ENCODE results near the gene MACROH2A1.
A peak's percentile ranks its signal among the peaks of the same experiment; 100 is the strongest.

Gene MACROH2A1

GRCh38 chr5:135430135-135430437 lies 31.1 kb upstream of the MACROH2A1 start:
- DNase-seq (ENCODE audit: low read depth), result no peak
- TF ChIP-seq MYC (IDR thresholded peaks at IDR 0.05; ENCODE audit: low read depth, low read length), result no peak
- TF ChIP-seq CTCF (IDR thresholded peaks at IDR 0.05; ENCODE audit: low read depth, low read length), result no peak
- TF ChIP-seq MAX (IDR thresholded peaks at IDR 0.05; ENCODE audit: low read depth, low read length), result no peak
- TF ChIP-seq POLR2A (IDR thresholded peaks at IDR 0.05; ENCODE audit: extremely low read depth, insufficient read length), result no peak

GRCh38 chr5:135429301-135430134 lies 30.5 kb upstream of the MACROH2A1 start:
- TF ChIP-seq MAX (IDR thresholded peaks at IDR 0.05; ENCODE audit: low read depth, low read length) (no peak), POLR2A (IDR thresholded peaks at IDR 0.05; ENCODE audit: extremely low read depth, insufficient read length) (no peak), CTCF (IDR thresholded peaks at IDR 0.05; ENCODE audit: low read depth, low read length) (no peak), MYC (IDR thresholded peaks at IDR 0.05; ENCODE audit: low read depth, low read length) (no peak)
- peak; percentile 53 for DNase-seq (ENCODE audit: low read depth)
- no peak overlapping the region for H3K4me3 ChIP-seq (ENCODE audit: low read depth, low read length)

More at GRCh38 chr5:135430135-135430437, 31.1 kb upstream of the MACROH2A1 start:
- no peak overlapping the region for H3K4me3 ChIP-seq (ENCODE audit: low read depth, low read length)

GRCh38 chr5:135428586-135428985 lies 29.6 kb upstream of the MACROH2A1 start:
- H3K4me3 ChIP-seq (ENCODE audit: low read depth, low read length), result no peak overlapping the region
- no peak for TF ChIP-seq POLR2A (IDR thresholded peaks at IDR 0.05; ENCODE audit: extremely low read depth, insufficient read length)
- no peak for TF ChIP-seq MYC (IDR thresholded peaks at IDR 0.05; ENCODE audit: low read depth, low read length)
- no peak for TF ChIP-seq CTCF (IDR thresholded peaks at IDR 0.05; ENCODE audit: low read depth, low read length)
- no peak for TF ChIP-seq MAX (IDR thresholded peaks at IDR 0.05; ENCODE audit: low read depth, low read length)
- peak; percentile 46 for DNase-seq (ENCODE audit: low read depth)

DNA sequence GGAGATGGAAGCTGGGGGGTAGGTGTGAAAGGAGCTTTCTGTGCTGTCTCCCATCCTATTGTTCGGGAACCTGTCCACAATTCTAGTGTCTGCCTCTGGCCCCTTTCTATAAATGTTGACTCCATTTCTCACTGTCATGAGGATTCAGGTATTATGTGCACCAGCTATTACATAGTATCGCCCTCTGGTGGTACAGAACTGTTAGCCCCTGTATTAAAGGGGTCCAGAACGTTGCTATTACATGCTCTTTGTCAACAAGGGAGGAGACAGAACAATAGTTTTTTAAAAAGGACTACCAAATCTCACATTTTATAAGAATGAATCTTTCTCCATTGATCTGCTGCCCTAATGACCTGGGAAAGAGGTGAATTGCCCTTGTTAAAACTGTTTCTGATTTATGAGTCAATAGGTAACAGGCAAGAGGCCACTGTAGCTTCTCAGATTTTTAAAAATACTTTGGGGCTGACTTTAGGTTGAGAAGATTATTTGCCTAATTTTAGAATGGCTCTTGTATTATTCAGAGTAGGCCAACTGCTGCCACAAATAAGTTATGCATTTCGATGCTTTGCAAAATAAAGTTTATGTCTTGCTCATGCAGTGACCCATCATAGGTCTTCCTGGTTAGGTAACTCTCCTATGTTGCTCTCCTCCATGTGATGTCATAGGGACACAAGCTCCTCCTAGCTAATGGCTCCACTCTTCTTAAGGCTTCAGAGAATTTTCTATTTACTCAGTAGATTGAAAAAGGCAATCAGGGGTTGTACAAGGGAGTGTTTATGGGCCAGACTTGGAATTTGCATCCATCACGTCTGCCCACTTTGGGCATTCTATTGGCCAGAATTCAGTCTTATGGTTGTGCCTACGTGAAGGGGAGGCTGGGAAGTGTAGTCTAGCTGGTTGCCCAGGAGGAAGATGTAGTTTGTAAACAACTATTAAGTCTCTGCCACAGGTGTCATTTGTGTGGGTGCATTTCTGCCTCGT lies 27.4 kb upstream of the MACROH2A1 start:
- DNase-seq (ENCODE audit: low read depth), result peak; percentile 89
- TF ChIP-seq MYC (IDR thresholded peaks at IDR 0.05; ENCODE audit: low read depth, low read length) (peak; percentile 61; the same call in 1 of the 2 replicates), MAX (IDR thresholded peaks at IDR 0.05; ENCODE audit: low read depth, low read length) (peak; percentile 42; the same call in 1 of the 2 replicates), CTCF (IDR thresholded peaks at IDR 0.05; ENCODE audit: low read depth, low read length) (peak; percentile 86), POLR2A (IDR thresholded peaks at IDR 0.05; ENCODE audit: extremely low read depth, insufficient read length) (no peak)
- no peak overlapping the region for H3K4me3 ChIP-seq (ENCODE audit: low read depth, low read length)

DNA sequence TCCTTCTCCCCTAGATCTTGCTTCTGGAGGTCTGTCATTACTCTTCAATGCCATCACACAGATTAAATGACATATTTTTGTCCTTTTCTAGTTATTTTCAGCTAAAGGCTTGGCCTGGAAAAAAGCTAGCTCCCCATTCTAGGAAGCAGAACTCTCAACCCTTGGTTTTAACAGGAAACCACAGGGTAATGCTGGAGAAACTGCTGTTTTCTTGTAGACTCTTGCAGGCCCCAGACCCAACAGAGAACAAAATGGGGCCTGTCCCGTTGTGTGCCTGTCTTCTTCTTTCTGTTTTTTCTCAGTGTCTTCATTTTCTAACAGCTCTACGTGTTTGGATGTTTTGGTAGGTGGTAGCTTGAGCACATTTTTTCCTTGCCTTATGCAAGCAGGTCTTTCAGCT lies 26.6 kb upstream of the MACROH2A1 start:
- TF ChIP-seq MYC (IDR thresholded peaks at IDR 0.05; ENCODE audit: low read depth, low read length), result no peak
- no peak for TF ChIP-seq POLR2A (IDR thresholded peaks at IDR 0.05; ENCODE audit: extremely low read depth, insufficient read length)
- no peak for TF ChIP-seq CTCF (IDR thresholded peaks at IDR 0.05; ENCODE audit: low read depth, low read length)
- TF ChIP-seq MAX (IDR thresholded peaks at IDR 0.05; ENCODE audit: low read depth, low read length), result no peak
- no peak overlapping the region for H3K4me3 ChIP-seq (ENCODE audit: low read depth, low read length)
- peak; percentile 87 for DNase-seq (ENCODE audit: low read depth)

Data from NB4 (cell line).